Sigmoid colon (tissue), 7 donors: Measurements from ENCODE around the gene PDZD7. TPM values are rescaled to one million over a fixed set of nuclear protein-coding genes. Genes with fewer than 3 reads are reported as not detected.

Experiments
- DNase-seq: peaks from one replicate; pipeline ENCODE4 v3.0.0-alpha.2; 2019
- H3K27ac ChIP-seq, 4 donors: fragments of 200-600 bp; sonication (generic); one replicate each; pipeline ENCODE4 v1.5.1; 2016 to 2019; ENCODE audit warnings: mild to moderate bottlenecking in 1 of 4
- H3K27me3 ChIP-seq, 3 donors: fragments of 200-600 bp; sonication (generic); one replicate each; pipeline ENCODE4 v1.5.1; 2019; ENCODE audit warnings: mild to moderate bottlenecking in 1 of 3
- H3K36me3 ChIP-seq, 4 donors: fragments of 200-600 bp; sonication (generic); one replicate each; pipeline ENCODE4 v1.5.1; 2016 to 2019
- H3K4me1 ChIP-seq, 4 donors: fragments of 200-600 bp; sonication (generic); one replicate each; pipeline ENCODE4 v1.5.1; 2017 to 2019
- H3K4me3 ChIP-seq, 4 donors: fragments of 200-600 bp; sonication (generic); one replicate each; pipeline ENCODE4 v1.5.1; 2017 to 2019; ENCODE audit warnings: mild to moderate bottlenecking in 2 of 4, moderate library complexity in 1 of 4
- H3K9me3 ChIP-seq, 4 donors: fragments of 200-600 bp in 3 of 4; sonication (generic) in 3 of 4; one replicate each; pipeline versions ENCODE4 v1.5.1 to v1.6.1; 2013 to 2019
- CTCF ChIP-seq, 4 experiments: fragments of 450-650 bp in 3 of 4; fragments of 200-600 bp in 1 of 4; IDR thresholded peaks; one replicate each; pipeline ENCODE4 v1.5.1; 2016 to 2019; ENCODE audit warnings: antibody characterized with exemption in 4 of 4, mild to moderate bottlenecking in 3 of 4, moderate library complexity in 2 of 4
- EP300 ChIP-seq, 4 donors: sonication (generic); formaldehyde crosslinking; IDR thresholded peaks; one replicate each; pipeline ENCODE4 v1.6.1; 2017; ENCODE audit warnings: antibody characterized with exemption in 4 of 4
- POLR2A ChIP-seq, 2 donors: fragments of 450-650 bp; IDR thresholded peaks; one replicate each; pipeline ENCODE4 v1.6.1; 2016; ENCODE audit warnings: antibody characterized with exemption in 2 of 2, mild to moderate bottlenecking in 2 of 2, moderate library complexity in 2 of 2
- POLR2AphosphoS5 ChIP-seq, 4 donors: sonication (generic); formaldehyde crosslinking; IDR thresholded peaks; one replicate each; pipeline ENCODE4 v1.6.1; 2017; ENCODE audit warnings: antibody characterized with exemption in 4 of 4
- WGBS, 2 donors: extraction: QIAGEN DNeasy Blood & Tissue Kit; methylation state at CpG; one replicate each; pipeline ENCODE4 v1.1.7; 2013; 5-methylcytosine and 5-hydroxymethylcytosine counted together
- intact Hi-C: fragments of 100-400 bp; cut with DNase I; formaldehyde crosslinking; loops from one replicate; pipeline ENCODE4 v1.15.1; 2023
- polyA plus RNA-seq, 3 donors: library from polyadenylated mRNA; stranded (reverse); fragments of 200-250 nt; gene quantifications; one replicate each; pipeline ENCODE4 v1.2.3, GENCODE V29; 2013
- total RNA-seq, 4 donors: library from RNA; depleted of rRNA; stranded (reverse); fragments of >200 nt; gene quantifications; one replicate each; pipeline ENCODE4 v1.1.0, GENCODE V29; 2016
- donor health status: healthy with polysubstance abuse.
- donor health status: Bipolar disorder and iron deficiency.
- donor health status: healthy.

Gene PDZD7
- total and polyA plus RNA-seq, 7 donors = 0.16 to 2.4 (median 0.90) TPM; not detected in 1

- Histone ChIP-seq H3K27me3 (peaks cover 0 to 18% (median 6%) of the 10 kb centered on the region in 3 donors), H3K36me3 (no peaks in the 10 kb centered on the region), H3K9me3 (no peaks in the 10 kb centered on the region), H3K27ac (no peak overlapping the region), H3K4me1 (peaks cover 0 to 20% (median 18%) of the 10 kb centered on the region in 4 donors), H3K4me3 (no peak overlapping the region)
- WGBS, 2 donors = 55 to 81% methylated on average over 20 of the region's 20 CpGs
- TF ChIP-seq CTCF (IDR thresholded peaks at IDR 0.05) (no peak), EP300 (IDR thresholded peaks at IDR 0.05) (no peak), POLR2A (IDR thresholded peaks at IDR 0.05) (no peak)
- DNase-seq = no peak
- intact Hi-C loops = no loop called here
These were observed 12.8 kb downstream of the PDZD7 start for GRCh38 chr10:101018118-101018599.

- H3K36me3 ChIP-seq = no peaks in the 10 kb centered on the region
- intact Hi-C loops = no loop called here
- H3K4me3 ChIP-seq = no peak overlapping the region
- H3K27ac ChIP-seq = no peak overlapping the region
- TF ChIP-seq EP300 (IDR thresholded peaks at IDR 0.05) (no peak), CTCF (IDR thresholded peaks at IDR 0.05) (no peak), POLR2AphosphoS5 (IDR thresholded peaks at IDR 0.05) (no peak), POLR2A (IDR thresholded peaks at IDR 0.05) (no peak)
- H3K9me3 ChIP-seq = no peaks in the 10 kb centered on the region
- 75 to 82% methylated on average over 5 of the region's 5 CpGs for WGBS, 2 donors
- peaks cover 0 to 18% (median 6%) of the 10 kb centered on the region in 3 donors for H3K27me3 ChIP-seq
- DNase-seq = no peak
- H3K4me1 ChIP-seq = peaks cover 0 to 31% (median 28%) of the 10 kb centered on the region in 4 donors
These were observed 14.1 kb downstream of the PDZD7 start for GRCh38 chr10:101016814-101017213.

GRCh38 chr10:101015582-101015973 lies 15.4 kb downstream of the PDZD7 start:
- intact Hi-C loops = no loop called here
- H3K4me1 ChIP-seq = peaks cover 0 to 31% (median 28%) of the 10 kb centered on the region in 4 donors
- WGBS, 2 donors = 92% methylated on average over 8 of the region's 8 CpGs
- DNase-seq = no peak
- TF ChIP-seq POLR2AphosphoS5 (IDR thresholded peaks at IDR 0.05) (no peak), EP300 (IDR thresholded peaks at IDR 0.05) (no peak), POLR2A (IDR thresholded peaks at IDR 0.05) (no peak), CTCF (IDR thresholded peaks at IDR 0.05) (no peak)
- peaks cover 0 to 18% (median 6%) of the 10 kb centered on the region in 3 donors for H3K27me3 ChIP-seq
- H3K27ac ChIP-seq = no peak overlapping the region
- H3K9me3 ChIP-seq = no peaks in the 10 kb centered on the region
- no peaks in the 10 kb centered on the region for H3K36me3 ChIP-seq
- no peak overlapping the region for H3K4me3 ChIP-seq

- Histone ChIP-seq H3K36me3 (no peaks in the 10 kb centered on the region), H3K27ac (no peak overlapping the region), H3K4me3 (no peak overlapping the region), H3K4me1 (peaks cover 0 to 31% (median 28%) of the 10 kb centered on the region in 4 donors), H3K27me3 (peaks cover 0 to 18% (median 6%) of the 10 kb centered on the region in 3 donors), H3K9me3 (no peaks in the 10 kb centered on the region)
- WGBS, 2 donors = 44 to 46% methylated on average over 7 of the region's 7 CpGs
- intact Hi-C loops = no loop called here
- DNase-seq = no peak
- TF ChIP-seq POLR2AphosphoS5 (IDR thresholded peaks at IDR 0.05) (no peak), EP300 (IDR thresholded peaks at IDR 0.05) (no peak), CTCF (IDR thresholded peaks at IDR 0.05) (no peak), POLR2A (IDR thresholded peaks at IDR 0.05) (no peak)
These were observed 15.9 kb downstream of the PDZD7 start for GRCh38 chr10:101014966-101015581.
